ENCODE data around the gene VDR.

VDR gene

GRCh38 chr12:47945341-47945728 lies 40.5 kb upstream of the VDR start:
- Histone ChIP-seq H3K9me2 (replicated peaks; ENCODE audit: insufficient read depth, low read length) (no peaks in the 10 kb centered on the region), H3K27me3 (replicated peaks; ENCODE audit: insufficient read depth, low read length) (no peaks in the 10 kb centered on the region), H3K79me2 (ENCODE audit: low read length) (no peaks in the 10 kb centered on the region), H3K9ac (ENCODE audit: low read length) (no peak overlapping the region), H4K20me1 (ENCODE audit: insufficient read depth, low read length) (no peaks in the 10 kb centered on the region), H3K4me3 (ENCODE audit: low read length) (no peak overlapping the region), H2AFZ (ENCODE audit: low read length) (no peak overlapping the region), H3K4me2 (ENCODE audit: low read depth, low read length) (no peak overlapping the region), H3K27ac (ENCODE audit: low read length) (no peak overlapping the region), H3F3A (ENCODE audit: insufficient read depth, low read length) (no peaks in the 10 kb centered on the region), H3K9me3 (replicated peaks; ENCODE audit: insufficient read depth, low read length) (no peaks in the 10 kb centered on the region), H3K4me1 (ENCODE audit: low read length) (0 out of 2 replicates have a peak, but pooled peaks cover 2% of the 10 kb centered on the region), H3K36me3 (replicated peaks; ENCODE audit: insufficient read depth, low read length) (no peaks in the 10 kb centered on the region)
- no peak for TF ChIP-seq EZH2 (optimal IDR thresholded peaks at IDR 0.05; ENCODE audit: low read depth, low read length)
- no peak for TF ChIP-seq EZH2phosphoT487 (IDR thresholded peaks at IDR 0.05; ENCODE audit: low read length)
- TF ChIP-seq CTCF (IDR thresholded peaks at IDR 0.05; ENCODE audit: low read length): no peak
- no peak for DNase-seq

GRCh38 chr12:47944685-47945340 lies 40.0 kb upstream of the VDR start:
- no peaks in the 10 kb centered on the region for H3K79me2 ChIP-seq (ENCODE audit: low read length)
- no peaks in the 10 kb centered on the region for H3K36me3 ChIP-seq (replicated peaks; ENCODE audit: insufficient read depth, low read length)
- H3K4me3 ChIP-seq (ENCODE audit: low read length): no peak overlapping the region
- no peak overlapping the region for H3K27ac ChIP-seq (ENCODE audit: low read length)
- H3K4me2 ChIP-seq (ENCODE audit: low read depth, low read length): no peak overlapping the region
- no peak overlapping the region for H3K9ac ChIP-seq (ENCODE audit: low read length)
- no peaks in the 10 kb centered on the region for H3K9me3 ChIP-seq (replicated peaks; ENCODE audit: insufficient read depth, low read length)
- H3K4me1 ChIP-seq (ENCODE audit: low read length): 0 out of 2 replicates have a peak, but pooled peaks cover 2% of the 10 kb centered on the region
- H3K9me2 ChIP-seq (replicated peaks; ENCODE audit: insufficient read depth, low read length): no peaks in the 10 kb centered on the region
- no peak for DNase-seq
- no peaks in the 10 kb centered on the region for H3K27me3 ChIP-seq (replicated peaks; ENCODE audit: insufficient read depth, low read length)
- H4K20me1 ChIP-seq (ENCODE audit: insufficient read depth, low read length): no peaks in the 10 kb centered on the region
- TF ChIP-seq EZH2 (optimal IDR thresholded peaks at IDR 0.05; ENCODE audit: low read depth, low read length): no peak
- no peak for TF ChIP-seq CTCF (IDR thresholded peaks at IDR 0.05; ENCODE audit: low read length)
- no peak for TF ChIP-seq EZH2phosphoT487 (IDR thresholded peaks at IDR 0.05; ENCODE audit: low read length)
- H2AFZ ChIP-seq (ENCODE audit: low read length): no peak overlapping the region
- H3F3A ChIP-seq (ENCODE audit: insufficient read depth, low read length): no peaks in the 10 kb centered on the region

- no peak for DNase-seq
- Histone ChIP-seq H3K9me3 (replicated peaks; ENCODE audit: insufficient read depth, low read length) (no peaks in the 10 kb centered on the region), H3F3A (ENCODE audit: insufficient read depth, low read length) (no peaks in the 10 kb centered on the region), H3K36me3 (replicated peaks; ENCODE audit: insufficient read depth, low read length) (no peaks in the 10 kb centered on the region), H3K27me3 (replicated peaks; ENCODE audit: insufficient read depth, low read length) (no peaks in the 10 kb centered on the region), H3K27ac (ENCODE audit: low read length) (no peak overlapping the region), H3K4me2 (ENCODE audit: low read depth, low read length) (no peak overlapping the region), H3K9me2 (replicated peaks; ENCODE audit: insufficient read depth, low read length) (no peaks in the 10 kb centered on the region), H3K79me2 (ENCODE audit: low read length) (no peaks in the 10 kb centered on the region), H3K4me3 (ENCODE audit: low read length) (no peak overlapping the region), H3K4me1 (ENCODE audit: low read length) (no peaks in the 10 kb centered on the region), H2AFZ (ENCODE audit: low read length) (no peak overlapping the region), H4K20me1 (ENCODE audit: insufficient read depth, low read length) (no peaks in the 10 kb centered on the region), H3K9ac (ENCODE audit: low read length) (no peak overlapping the region)
- no peak for TF ChIP-seq CTCF (IDR thresholded peaks at IDR 0.05; ENCODE audit: low read length)
- TF ChIP-seq EZH2 (optimal IDR thresholded peaks at IDR 0.05; ENCODE audit: low read depth, low read length): no peak
- TF ChIP-seq EZH2phosphoT487 (IDR thresholded peaks at IDR 0.05; ENCODE audit: low read length): no peak
These were observed 39.0 kb upstream of the VDR start for GRCh38 chr12:47943623-47944340.
